Osteoblast (primary cell): ENCODE data around the gene NR4A3. TPM values are rescaled to one million over a fixed set of nuclear protein-coding genes. Genes with fewer than 3 reads are reported as not detected.
A peak's percentile ranks its signal among the peaks of the same experiment; 100 is the strongest.

ENCODE experiments used
- DNase-seq: peaks from one replicate; pipeline ENCODE4 v3.0.0; 2011; ENCODE audit warnings: low spot score, mixed read lengths; ENCODE audit not compliant: insufficient read length; ENCODE audit errors: missing footprints
- H2AFZ ChIP-seq: 2 replicates; pipeline ENCODE4 v1.6.0; 2011; ENCODE audit warnings: mild to moderate bottlenecking, low read length
- H3K27ac ChIP-seq: 2 replicates; pipeline ENCODE4 v1.5.1; 2011; ENCODE audit warnings: mild to moderate bottlenecking, low read depth, low read length, moderate library complexity
- H3K27me3 ChIP-seq: 2 replicates; pipeline ENCODE4 v1.6.0; 2012; ENCODE audit warnings: mild to moderate bottlenecking, control low read depth, inconsistent platforms, low read length, moderate library complexity; ENCODE audit not compliant: insufficient read depth
- H3K36me3 ChIP-seq: 2 replicates; pipeline ENCODE4 v1.5.1; 2011; ENCODE audit warnings: mild to moderate bottlenecking, low read length, control low read depth, moderate library complexity; ENCODE audit not compliant: insufficient read depth
- H3K4me1 ChIP-seq: 2 replicates; pipeline ENCODE4 v1.5.1; 2011; ENCODE audit warnings: mild to moderate bottlenecking, low read length, control low read depth, moderate library complexity; ENCODE audit not compliant: insufficient read depth
- H3K4me2 ChIP-seq: 2 replicates; pipeline ENCODE4 v1.6.0; 2011; ENCODE audit warnings: mild to moderate bottlenecking, low read length; ENCODE audit not compliant: insufficient read depth
- H3K4me3 ChIP-seq: fragments of 200-600 bp; sonication (generic); 3 replicates; pipeline ENCODE4 v1.5.1; 2012; ENCODE audit warnings: mild to moderate bottlenecking, low read length, inconsistent platforms; ENCODE audit not compliant: insufficient read depth
- H3K79me2 ChIP-seq: 2 replicates; pipeline ENCODE4 v1.6.0; 2012; ENCODE audit warnings: mild to moderate bottlenecking, low read length, control low read depth, inconsistent platforms; ENCODE audit not compliant: insufficient read depth
- H3K9me3 ChIP-seq: 2 replicates; pipeline ENCODE4 v1.5.1; 2011; ENCODE audit warnings: low read depth, low read length, control low read depth
- H4K20me1 ChIP-seq: 2 replicates; pipeline ENCODE4 v1.6.0; 2012; ENCODE audit warnings: mild to moderate bottlenecking, low read length, control low read depth; ENCODE audit not compliant: insufficient read depth
- CTCF ChIP-seq: IDR thresholded peaks from 2 replicates; pipeline ENCODE4 v1.5.1; 2011; ENCODE audit warnings: mild to moderate bottlenecking, low read depth, low read length, moderate library complexity; ENCODE audit errors: extremely low read depth
- total RNA-seq: library from RNA; depleted of rRNA; stranded (reverse); fragments of >200 nt; gene quantifications from 2 replicates; pipeline ENCODE4 v1.2.3, GENCODE V29; 2012

The NR4A3 gene
- total RNA-seq, 1 donor: 0.36 TPM

- TF ChIP-seq CTCF: no peak
- DNase-seq: no peak
Measured at GRCh38 chr9:99905833-99906402, 84.2 kb downstream of the NR4A3 start.

GRCh38 chr9:99906403-99907207 is 84.9 kb downstream of the NR4A3 start, which contains the start of gene STX17:
TSS of gene STX17 (plus strand) at chr9:99906654. CDS start at chr9:99915240, 8,586 bp downstream.
- H3K9me3 ChIP-seq: no peaks in the 10 kb centered on the region
- H3K4me2 ChIP-seq: peak within 1 kb of the TSS; percentile 96
- no peak for TF ChIP-seq CTCF
- H3K4me1 ChIP-seq: peaks cover 8% of the 10 kb centered on the region
- peaks cover 28% of the 10 kb centered on the region for H3K79me2 ChIP-seq
- DNase-seq: peak; percentile 96
- peaks cover 4% of the 10 kb centered on the region for H3K27me3 ChIP-seq
- peak within 1 kb of the TSS; percentile 90 for H3K4me3 ChIP-seq
- H3K36me3 ChIP-seq: no peaks in the 10 kb centered on the region
- peak within 1 kb of the TSS; percentile 92 for H3K27ac ChIP-seq
- H2AFZ ChIP-seq: peak within 1 kb of the TSS; percentile 96
- peaks cover 2% of the 10 kb centered on the region for H4K20me1 ChIP-seq

More at GRCh38 chr9:99905833-99906402, 84.2 kb downstream of the NR4A3 start:
- H3K4me1 ChIP-seq: peaks cover 8% of the 10 kb centered on the region
- H3K27me3 ChIP-seq: peaks cover 8% of the 10 kb centered on the region
- H3K36me3 ChIP-seq: no peaks in the 10 kb centered on the region
- peak overlapping the region; percentile 96 for H3K4me2 ChIP-seq
- H4K20me1 ChIP-seq: peaks cover 2% of the 10 kb centered on the region
- H3K9me3 ChIP-seq: no peaks in the 10 kb centered on the region
- H3K79me2 ChIP-seq: peaks cover 28% of the 10 kb centered on the region
- no peak overlapping the region for H3K27ac ChIP-seq
- H2AFZ ChIP-seq: peak overlapping the region; percentile 92
- H3K4me3 ChIP-seq: peak overlapping the region; percentile 90

GRCh38 chr9:99907208-99907532 is 85.5 kb downstream of the NR4A3 start:
- no peak for DNase-seq
- Histone ChIP-seq H3K27ac (peak overlapping the region; percentile 92), H2AFZ (peak overlapping the region; percentile 96)

More at GRCh38 chr9:99907208-99907532, 85.5 kb downstream of the NR4A3 start:
- H4K20me1 ChIP-seq: peaks cover 2% of the 10 kb centered on the region
- H3K4me2 ChIP-seq: peak overlapping the region; percentile 77
- H3K36me3 ChIP-seq: no peaks in the 10 kb centered on the region
- TF ChIP-seq CTCF: no peak
- H3K4me1 ChIP-seq: peaks cover 8% of the 10 kb centered on the region
- no peaks in the 10 kb centered on the region for H3K9me3 ChIP-seq
- H3K79me2 ChIP-seq: peaks cover 28% of the 10 kb centered on the region
- peak overlapping the region; percentile 90 for H3K4me3 ChIP-seq
- H3K27me3 ChIP-seq: peaks cover 4% of the 10 kb centered on the region
